GM21717 (cell line): ENCODE measurements around the gene GRIN2D.
"Not testable (repeated sequence)": the region's sequence is repeated elsewhere in the genome, so short reads cannot be mapped to it uniquely, and the experiment has no call there.

Experiments
- ATAC-seq: cut with Tn5 transposase; IDR thresholded peaks from one replicate; pipeline ENCODE4 v1.9.1; 2021; ENCODE audit warnings: mild to moderate bottlenecking, moderate library complexity; ENCODE audit not compliant: unreplicated experiment

GRIN2D gene

GRCh38 chr19:48371367-48371766 is 22.1 kb upstream of the GRIN2D start:
- ATAC-seq, result no peak

DNA sequence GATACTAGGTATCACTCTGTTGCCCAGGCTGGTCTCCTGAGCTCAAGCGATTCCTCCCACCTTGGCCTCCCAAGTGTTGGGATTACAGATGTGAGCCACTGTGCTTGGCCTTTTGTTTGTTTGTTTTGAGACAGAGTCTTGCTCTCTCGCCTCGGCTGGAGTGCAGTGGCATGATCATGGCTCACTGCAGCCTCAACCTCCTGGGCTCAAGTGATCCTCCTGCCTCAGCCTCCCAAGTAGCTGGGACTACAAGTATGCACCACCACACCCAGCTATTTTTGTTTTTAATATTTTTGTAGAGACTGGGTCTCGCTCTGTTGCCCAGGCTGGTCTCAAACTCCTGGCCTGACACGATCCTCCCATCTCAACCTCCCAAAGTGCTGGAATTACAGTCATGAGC is 21.7 kb upstream of the GRIN2D start:
- ATAC-seq, result not testable (repeated sequence)

DNA sequence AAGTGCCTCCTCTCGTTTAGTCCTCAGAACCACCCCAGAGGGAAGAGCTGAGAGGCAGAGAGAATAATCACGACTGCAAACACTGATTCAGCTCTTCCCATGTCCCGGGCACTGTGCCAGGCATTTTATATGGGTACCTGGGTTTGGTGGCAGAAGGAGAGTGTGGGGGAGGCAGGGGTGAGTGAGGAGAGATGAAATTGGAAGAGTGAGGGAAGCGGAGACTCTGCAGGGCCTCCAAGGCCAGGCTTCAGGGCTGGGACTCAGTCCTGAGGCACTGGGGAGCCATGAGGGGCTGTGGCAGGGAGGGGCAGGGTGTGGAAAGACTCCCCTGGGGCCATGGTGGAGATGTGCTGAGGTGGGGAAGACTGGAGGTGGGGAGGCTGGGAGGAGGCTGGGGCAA is 20.6 kb upstream of the GRIN2D start:
- no peak for ATAC-seq

DNA sequence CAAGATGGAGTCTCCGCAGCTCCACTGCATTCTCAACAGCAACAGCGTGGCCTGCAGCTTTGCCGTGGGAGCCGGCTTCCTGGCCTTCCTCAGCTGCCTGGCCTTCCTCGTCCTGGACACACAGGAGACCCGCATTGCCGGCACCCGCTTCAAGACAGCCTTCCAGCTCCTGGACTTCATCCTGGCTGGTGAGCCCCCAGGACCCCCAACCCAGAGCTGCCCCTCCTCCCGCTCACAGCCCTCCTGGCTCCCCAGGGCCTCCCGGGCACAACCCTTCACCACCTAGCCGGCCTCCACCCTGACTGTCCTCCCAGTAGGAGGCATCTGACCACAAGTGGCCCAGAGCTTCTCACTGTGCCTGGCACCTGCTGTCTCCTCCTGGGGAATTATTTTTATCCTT is 19.9 kb upstream of the GRIN2D start:
- ATAC-seq, result no peak

DNA sequence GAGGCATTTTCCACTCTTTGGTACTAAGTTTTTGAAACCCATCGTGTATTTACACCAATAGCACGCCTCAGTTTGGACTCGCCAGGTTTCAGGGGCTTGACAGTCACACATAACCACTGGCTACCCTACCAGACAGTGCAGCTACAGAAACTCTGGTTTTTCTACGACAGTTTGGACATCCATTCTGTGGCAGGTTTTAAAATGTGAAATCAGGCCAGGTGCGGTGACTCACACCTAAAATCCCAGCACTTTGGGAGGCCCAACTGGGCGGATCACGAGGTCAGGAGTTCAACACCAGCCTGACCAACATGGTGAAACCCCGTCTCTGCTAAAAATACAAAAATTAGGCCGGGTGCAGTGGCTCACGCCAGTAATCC is 15.3 kb upstream of the GRIN2D start:
- no peak for ATAC-seq

GRCh38 chr19:48379058-48379457 is 14.4 kb upstream of the GRIN2D start:
- ATAC-seq, result no peak

DNA sequence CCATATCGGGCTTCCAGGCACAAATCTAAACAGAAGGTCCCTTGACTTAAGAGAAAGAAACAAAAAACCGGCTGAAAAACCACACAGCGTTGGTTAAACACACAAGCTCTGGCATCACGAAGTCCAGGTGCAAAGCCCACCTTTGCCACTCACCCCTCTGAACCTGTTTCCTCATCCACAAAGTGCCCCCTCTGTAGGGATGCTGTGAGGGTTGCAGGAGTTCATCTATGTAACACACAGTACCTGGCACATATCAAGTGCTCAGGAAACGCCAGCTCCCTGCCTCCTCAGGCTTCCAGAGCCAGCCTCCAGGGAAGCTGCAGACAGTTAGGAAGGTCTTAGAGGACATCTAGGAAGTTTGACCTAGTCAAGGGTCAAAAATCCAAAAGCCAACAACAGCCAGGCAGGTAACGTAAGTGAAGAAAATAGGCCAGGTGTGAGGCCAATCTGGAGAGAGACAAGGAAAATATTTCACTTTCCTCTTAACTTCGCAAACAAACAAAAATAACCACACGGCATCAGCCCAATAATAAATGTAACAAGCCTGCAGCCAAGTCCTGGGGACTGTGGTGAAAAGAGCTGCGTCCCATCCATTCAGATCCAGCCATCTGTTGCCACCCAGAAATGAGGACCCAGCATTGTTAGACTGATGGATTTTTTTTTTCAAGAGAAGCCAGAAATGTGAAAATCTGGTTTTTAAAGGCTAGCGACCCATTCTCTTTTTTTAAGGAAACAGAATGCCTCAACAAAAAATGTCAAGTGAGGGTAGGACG is 12.1 kb upstream of the GRIN2D start:
- no peak for ATAC-seq

GRCh38 chr19:48382286-48382685 is 11.2 kb upstream of the GRIN2D start:
- ATAC-seq, result no peak

DNA sequence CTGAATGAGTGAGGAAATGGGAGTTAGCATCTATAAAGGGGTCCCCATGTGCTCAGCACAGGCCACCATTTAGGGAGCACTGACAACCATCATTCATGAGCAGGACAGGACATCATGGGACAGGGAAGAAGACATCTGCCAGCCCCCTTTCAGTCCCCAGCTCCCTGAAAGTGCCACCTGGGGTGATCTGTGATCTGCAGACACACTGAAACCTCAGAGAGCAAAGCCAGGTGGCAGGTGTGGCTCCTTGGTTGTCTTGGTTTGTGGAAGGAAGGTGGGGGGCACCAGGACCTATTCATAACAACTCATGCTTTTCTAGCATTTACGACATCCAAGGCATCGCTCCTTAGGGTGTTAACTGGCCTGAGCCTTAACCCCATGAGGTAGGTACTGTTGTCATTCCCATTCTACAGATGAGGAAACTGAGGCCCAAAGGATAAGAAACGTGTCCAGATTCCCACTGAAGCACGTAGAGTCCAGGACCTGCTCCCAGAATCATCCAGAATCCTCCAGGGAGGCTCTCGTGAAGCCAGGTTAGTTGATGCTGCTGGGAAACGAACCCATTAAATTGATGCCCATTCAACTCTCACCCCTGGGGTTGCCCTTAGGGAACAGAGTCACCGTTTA is 7.9 kb upstream of the GRIN2D start:
- no peak for ATAC-seq

DNA sequence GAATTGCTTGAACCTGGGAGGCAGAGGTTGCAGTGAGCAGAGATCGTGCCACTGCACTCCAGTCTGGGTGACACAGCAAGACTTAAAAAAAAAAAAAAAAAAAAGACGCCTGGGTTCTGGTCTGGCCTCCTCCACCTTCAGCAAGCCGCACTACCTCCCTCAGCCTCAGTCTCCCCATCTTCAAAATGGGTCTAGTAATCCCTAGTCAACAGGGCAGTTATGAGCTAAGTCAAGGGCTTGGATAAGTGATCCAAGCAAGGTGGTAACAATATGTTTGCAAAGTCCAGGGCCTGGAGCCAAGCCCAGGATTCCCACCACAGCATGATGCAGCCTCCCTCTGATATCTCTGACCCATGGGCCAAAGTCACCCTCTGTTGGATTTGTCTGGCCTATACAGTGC is 6.5 kb upstream of the GRIN2D start:
- no peak for ATAC-seq

DNA sequence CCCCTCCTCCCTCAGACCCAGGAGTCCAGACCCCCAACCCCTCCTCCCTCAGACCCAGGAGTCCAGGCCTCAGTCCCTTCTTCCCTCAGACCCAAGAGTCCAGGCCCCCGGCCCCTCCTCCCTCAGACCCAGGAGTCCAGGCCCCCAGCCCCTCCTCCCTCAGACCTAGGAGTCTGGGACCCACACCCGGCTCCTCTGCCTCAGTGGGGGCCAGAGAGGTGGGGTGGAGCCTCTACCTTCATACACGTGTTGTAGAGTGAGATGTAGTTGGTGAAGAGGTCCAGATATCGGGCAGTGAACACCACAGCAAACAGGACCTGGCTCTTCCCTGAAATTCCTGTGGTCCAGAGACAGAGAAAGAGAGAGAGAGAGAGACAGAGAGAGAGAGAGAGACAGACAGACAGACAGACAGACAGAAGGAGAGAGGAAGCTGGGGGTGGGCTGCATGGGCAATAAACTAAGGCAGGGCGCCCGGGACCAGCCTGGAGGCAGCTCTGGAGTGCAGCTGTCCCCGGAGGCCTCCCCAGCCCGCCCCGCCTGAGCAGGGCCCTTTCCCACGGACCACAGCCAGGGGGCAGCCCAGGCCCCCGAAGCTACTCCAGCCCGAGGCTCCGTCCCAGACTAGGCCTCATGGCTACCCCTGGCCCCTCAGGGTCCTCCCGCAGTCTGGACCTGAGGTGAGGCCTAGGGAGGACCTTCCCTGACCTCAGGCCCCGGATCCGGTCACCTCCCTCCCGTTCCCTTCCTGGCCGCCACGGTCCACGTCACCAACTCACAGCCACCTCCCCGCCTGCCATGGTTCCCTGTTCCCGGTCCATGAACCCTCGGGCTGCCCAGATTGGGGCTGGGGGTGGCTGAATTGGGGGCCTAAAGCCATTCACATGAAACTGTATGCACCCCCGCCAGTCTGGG is 3.0 kb upstream of the GRIN2D start:
- no peak for ATAC-seq

DNA sequence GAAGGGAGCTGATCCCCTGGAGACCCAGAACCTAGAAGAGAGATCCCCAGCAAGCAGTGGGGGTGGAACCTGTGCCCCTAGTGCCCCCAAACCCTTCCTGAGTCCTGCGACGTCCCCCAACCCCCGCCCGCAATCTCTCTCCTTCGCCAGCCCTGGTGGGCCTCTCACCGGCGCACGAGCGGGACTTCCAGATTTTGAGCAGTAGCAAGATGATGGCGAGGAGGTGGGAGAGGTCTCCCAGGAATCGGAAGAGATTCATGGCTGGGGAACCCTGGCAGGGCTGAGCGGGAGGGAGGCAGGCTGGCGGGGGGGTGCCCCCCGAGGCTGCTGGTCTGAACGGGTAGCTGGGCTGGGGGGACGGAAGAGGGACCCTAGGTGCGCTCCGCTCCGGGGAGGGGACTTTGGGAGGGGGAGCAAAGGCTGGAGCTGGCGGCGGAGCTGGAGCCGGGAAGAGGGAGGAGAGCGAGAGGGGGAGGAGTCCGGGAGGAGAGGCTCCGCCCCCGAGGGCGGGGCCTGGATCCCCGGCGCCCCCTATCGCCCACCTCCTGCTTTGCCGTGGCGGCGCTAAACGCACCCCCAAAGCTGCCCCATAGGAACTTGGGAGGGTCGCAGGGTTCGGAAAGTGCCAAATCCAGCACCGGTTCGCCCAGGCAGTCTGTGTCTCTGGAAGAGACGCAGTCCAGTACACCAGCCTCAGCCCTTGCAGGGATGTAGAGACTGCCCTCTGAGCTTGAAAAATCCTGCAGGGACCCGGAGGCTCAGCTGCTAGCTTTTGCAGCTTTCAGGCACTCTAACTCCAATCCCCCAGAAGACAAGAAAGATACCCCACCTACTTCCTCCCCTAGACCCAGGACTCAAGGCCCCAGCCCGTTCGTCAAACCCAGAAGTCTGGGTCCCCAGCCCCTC is 2.1 kb upstream of the GRIN2D start, which contains the start of gene KDELR1:
KDELR1 (minus strand) TSS at position 452 of the 906 bp plus-strand sequence; CDS start at position 259, 193 bp downstream.
- ATAC-seq, result peak; percentile 57

- not testable (repeated sequence) for ATAC-seq
Measured at GRCh38 chr19:48392006-48392344, 1.5 kb upstream of the GRIN2D start.

GRCh38 chr19:48392860-48393558 is 459 bp upstream of the GRIN2D start:
- ATAC-seq, result no peak

DNA sequence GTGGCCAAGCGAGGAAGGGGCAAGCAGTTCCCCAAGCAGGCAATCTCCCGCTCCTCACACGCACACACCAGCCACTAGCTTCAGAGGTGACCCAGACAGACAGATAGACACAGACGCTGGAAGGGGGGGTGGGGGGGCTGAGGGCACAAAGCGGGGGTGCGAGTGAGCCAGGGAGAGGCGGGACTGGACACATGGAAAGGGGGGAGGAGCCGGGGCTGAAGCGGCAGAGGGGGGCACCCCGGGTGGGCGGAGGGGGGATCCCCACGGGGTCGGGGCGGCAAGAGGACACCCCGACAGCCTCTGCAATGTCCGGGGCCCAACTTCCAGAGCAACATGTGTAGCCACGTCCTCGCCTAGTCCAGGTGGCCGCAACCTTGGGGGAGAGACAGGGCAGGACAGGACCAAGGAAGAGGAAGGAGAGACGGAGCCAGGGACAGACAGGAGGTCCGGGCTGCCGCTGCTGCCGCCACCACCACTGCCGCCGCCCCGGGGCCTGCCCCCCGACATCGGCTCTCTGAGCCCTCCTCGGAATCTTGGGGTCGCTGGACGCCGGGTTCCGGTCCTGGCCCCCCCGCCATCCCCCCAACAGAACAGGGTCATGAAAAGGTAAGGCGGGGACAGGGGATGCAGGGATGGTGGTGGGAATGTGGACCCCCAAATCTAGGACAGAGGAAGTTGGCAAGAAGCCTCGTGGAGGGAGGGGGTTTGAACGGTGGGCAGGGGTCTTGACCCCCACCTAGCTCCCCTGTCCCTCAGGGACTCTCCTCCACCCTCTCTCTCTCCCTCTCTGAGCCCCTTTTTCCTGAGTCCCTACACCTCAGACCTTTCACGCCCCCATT is 1.1 kb downstream of the GRIN2D start:
- no peak for ATAC-seq

GRCh38 chr19:48395170-48395455 is 1.6 kb downstream of the GRIN2D start:
- ATAC-seq, result no peak

DNA sequence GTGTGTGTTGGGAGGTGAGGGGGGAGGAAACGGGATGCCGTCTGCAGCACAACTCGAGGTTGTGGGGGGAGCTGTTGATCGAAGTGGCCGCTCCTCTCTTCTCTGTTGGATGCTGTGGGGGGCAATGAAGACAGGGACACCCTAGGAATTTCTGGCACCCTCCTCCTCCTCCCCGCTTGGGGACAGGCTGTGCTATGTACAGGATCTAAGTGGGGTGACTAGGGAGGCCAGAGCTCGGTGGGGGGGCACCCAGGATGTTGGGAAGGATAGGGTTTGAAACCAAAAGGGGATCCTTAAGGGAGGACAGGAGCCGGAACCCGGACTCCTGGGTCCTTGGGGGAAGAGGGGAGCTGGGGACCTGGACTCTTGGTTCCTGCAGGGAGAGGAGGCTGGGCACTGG is 2.0 kb downstream of the GRIN2D start:
- ATAC-seq, result no peak

GRCh38 chr19:48396016-48396823 is 2.8 kb downstream of the GRIN2D start:
- no peak for ATAC-seq

DNA sequence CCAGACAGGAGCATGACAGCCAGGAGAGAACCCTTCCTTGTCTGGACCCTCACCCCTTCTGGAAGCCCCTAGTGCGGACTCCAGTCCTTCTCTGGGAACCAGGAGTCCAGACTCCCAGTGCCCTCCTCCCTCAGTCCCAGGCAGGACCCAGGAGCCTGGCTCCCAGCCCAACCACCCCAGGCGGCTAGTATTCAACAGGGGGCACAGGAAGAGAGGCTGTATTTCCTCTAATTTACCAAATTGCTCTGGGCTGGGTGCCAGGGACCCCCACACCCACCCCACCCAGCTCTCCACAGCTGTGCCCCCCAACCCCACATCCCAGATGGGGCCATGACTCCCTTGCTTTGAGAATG is 3.3 kb downstream of the GRIN2D start:
- ATAC-seq, result no peak
